Mesodermal cell (in vitro differentiated cells): ENCODE measurements around the gene NUDT14. TPM values are rescaled to one million over a fixed set of nuclear protein-coding genes. Genes with fewer than 3 reads are reported as not detected.

Experiments
- H3K27ac ChIP-seq: 2 replicates; pipeline ENCODE4 v1.7.0; 2013; ENCODE audit warnings: mild to moderate bottlenecking, low read depth, low read length, moderate library complexity; ENCODE audit not compliant: severe bottlenecking
- H3K36me3 ChIP-seq: 2 replicates; pipeline ENCODE4 v1.7.1; 2013; ENCODE audit warnings: mild to moderate bottlenecking, low read length, moderate library complexity; ENCODE audit not compliant: control insufficient read depth, insufficient read depth
- H3K4me1 ChIP-seq: one replicate; pipeline ENCODE4 v1.7.1; 2013; ENCODE audit warnings: mild to moderate bottlenecking, low read length; ENCODE audit not compliant: insufficient read depth, control insufficient read depth, poor library complexity, severe bottlenecking
- H3K4me3 ChIP-seq: 2 replicates; pipeline ENCODE4 v1.7.0; 2013; ENCODE audit warnings: low read length, control low read depth, mild to moderate bottlenecking; ENCODE audit not compliant: insufficient read depth, poor library complexity, severe bottlenecking; ENCODE audit errors: extremely low read depth
- H3K9me3 ChIP-seq: 2 replicates; pipeline ENCODE4 v1.7.1; 2013; ENCODE audit warnings: mild to moderate bottlenecking, low read length, moderate library complexity; ENCODE audit not compliant: control insufficient read depth
- WGBS, 2 experiments: methylation state at CpG; one replicate each; pipeline ENCODE4 v1.1.5; 2013; ENCODE audit warnings: missing lambda C conversion rate in 2 of 2; ENCODE audit not compliant: insufficient coverage in 2 of 2; 5-methylcytosine and 5-hydroxymethylcytosine counted together
- polyA plus RNA-seq, 2 experiments: library from polyadenylated mRNA; stranded (reverse); fragments of 50-300 nt; gene quantifications; one replicate each; pipeline ENCODE4 v1.2.3, GENCODE V29; 2013

NUDT14 gene
- polyA plus RNA-seq (2013, experiment 1 of 2): 19.2 TPM
- polyA plus RNA-seq (2013, experiment 2 of 2): 11.6 TPM

GRCh38 chr14:105180592-105181548, at the start of gene NUDT14:
Gene NUDT14 (minus strand): TSS chr14:105181312. CDS start chr14:105181209, 103 bp downstream.
- no peak within 1 kb of the TSS for H3K27ac ChIP-seq
- 1 to 2% methylated on average over 51 to 86 of the region's 106 CpGs for WGBS, 2 experiments
- no peaks in the 10 kb centered on the region for H3K9me3 ChIP-seq
- no peaks in the 10 kb centered on the region for H3K36me3 ChIP-seq
- peak within 1 kb of the TSS; percentile 53 for H3K4me3 ChIP-seq
- H3K4me1 ChIP-seq: peaks cover 14% of the 10 kb centered on the region

GRCh38 chr14:105229099-105229655, 48.1 kb upstream of the NUDT14 start:
- H3K36me3 ChIP-seq: peaks cover 32% of the 10 kb centered on the region
- H3K27ac ChIP-seq: no peak overlapping the region
- H3K4me1 ChIP-seq: no peaks in the 10 kb centered on the region
- WGBS, 2 experiments: 95 to 96% methylated on average over 11 of the region's 18 CpGs
- H3K4me3 ChIP-seq: no peak overlapping the region
- H3K9me3 ChIP-seq: no peaks in the 10 kb centered on the region

GRCh38 chr14:105228562-105228961, 47.5 kb upstream of the NUDT14 start:
- H3K27ac ChIP-seq: no peak overlapping the region
- no peaks in the 10 kb centered on the region for H3K4me1 ChIP-seq
- no peaks in the 10 kb centered on the region for H3K9me3 ChIP-seq
- peaks cover 38% of the 10 kb centered on the region for H3K36me3 ChIP-seq
- no peak overlapping the region for H3K4me3 ChIP-seq
- 91 to 96% methylated on average over 17 of the region's 17 CpGs for WGBS, 2 experiments

GRCh38 chr14:105227346-105227745, 46.2 kb upstream of the NUDT14 start:
- no peaks in the 10 kb centered on the region for H3K4me1 ChIP-seq
- peaks cover 46% of the 10 kb centered on the region for H3K36me3 ChIP-seq
- no peaks in the 10 kb centered on the region for H3K9me3 ChIP-seq
- no peak overlapping the region for H3K4me3 ChIP-seq
- H3K27ac ChIP-seq: no peak overlapping the region
- 93 to 97% methylated on average over 6 to 7 of the region's 14 CpGs for WGBS, 2 experiments

GRCh38 chr14:105226198-105226597, 45.1 kb upstream of the NUDT14 start:
- peaks cover 53% of the 10 kb centered on the region for H3K36me3 ChIP-seq
- no peak overlapping the region for H3K27ac ChIP-seq
- H3K4me3 ChIP-seq: no peak overlapping the region
- no peaks in the 10 kb centered on the region for H3K9me3 ChIP-seq
- WGBS, 2 experiments: 93 to 97% methylated on average over 9 to 10 of the region's 10 CpGs
- no peaks in the 10 kb centered on the region for H3K4me1 ChIP-seq

- 92 to 94% methylated on average over 10 of the region's 11 CpGs for WGBS, 2 experiments
- Histone ChIP-seq H3K27ac (no peak overlapping the region), H3K36me3 (peaks cover 65% of the 10 kb centered on the region), H3K4me3 (no peak overlapping the region), H3K9me3 (no peaks in the 10 kb centered on the region), H3K4me1 (no peaks in the 10 kb centered on the region)
These were observed 43.9 kb upstream of the NUDT14 start for GRCh38 chr14:105224845-105225570.

- no peak overlapping the region for H3K27ac ChIP-seq
- H3K4me1 ChIP-seq: no peaks in the 10 kb centered on the region
- no peaks in the 10 kb centered on the region for H3K9me3 ChIP-seq
- H3K36me3 ChIP-seq: peaks cover 74% of the 10 kb centered on the region
- WGBS, 2 experiments: 95 to 99% methylated on average over 14 to 15 of the region's 15 CpGs
- H3K4me3 ChIP-seq: no peak overlapping the region
These were observed 42.8 kb upstream of the NUDT14 start for GRCh38 chr14:105223770-105224544.

- H3K36me3 ChIP-seq: peaks cover 79% of the 10 kb centered on the region
- 95 to 96% methylated on average over 14 to 16 of the region's 16 CpGs for WGBS, 2 experiments
These were observed 42.1 kb upstream of the NUDT14 start for GRCh38 chr14:105223260-105223659.

GRCh38 chr14:105221598-105222178, 40.6 kb upstream of the NUDT14 start:
- Histone ChIP-seq H3K27ac (no peak overlapping the region), H3K4me3 (no peak overlapping the region), H3K4me1 (no peaks in the 10 kb centered on the region), H3K9me3 (no peaks in the 10 kb centered on the region), H3K36me3 (peaks cover 78% of the 10 kb centered on the region)
- WGBS, 2 experiments: 97% methylated on average over 23 to 26 of the region's 27 CpGs

More at GRCh38 chr14:105223260-105223659, 42.1 kb upstream of the NUDT14 start:
- Histone ChIP-seq H3K4me1 (no peaks in the 10 kb centered on the region), H3K9me3 (no peaks in the 10 kb centered on the region), H3K4me3 (no peak overlapping the region), H3K27ac (no peak overlapping the region)
